Epithelial cell of prostate (primary cell): ENCODE results near the gene POU2AF2.
A peak's percentile ranks its signal among the peaks of the same experiment; 100 is the strongest.
"Not testable (repeated sequence)": the region's sequence is repeated elsewhere in the genome, so short reads cannot be mapped to it uniquely, and the experiment has no call there.

ENCODE experiments used
- DNase-seq: peaks from one replicate; pipeline ENCODE4 v3.0.0-alpha.2; 2011; ENCODE audit warnings: low read depth, low spot score
- H3K27ac ChIP-seq: fragments of 450-650 bp; 2 replicates; pipeline ENCODE4 v1.5.1; 2017; ENCODE audit warnings: mild to moderate bottlenecking

Gene POU2AF2

GRCh38 chr11:111301004-111301841, 55.7 kb downstream of the POU2AF2 start:
- DNase-seq: no peak
- H3K27ac ChIP-seq: no peak overlapping the region

- no peak for DNase-seq
- no peak overlapping the region for H3K27ac ChIP-seq
Observed at GRCh38 chr11:111301842-111302118, 56.3 kb downstream of the POU2AF2 start.

- no peak for DNase-seq
- H3K27ac ChIP-seq: no peak overlapping the region
Observed at GRCh38 chr11:111302298-111302697, 56.8 kb downstream of the POU2AF2 start.

GRCh38 chr11:111303461-111303860, 57.9 kb downstream of the POU2AF2 start:
- H3K27ac ChIP-seq: no peak overlapping the region
- DNase-seq: no peak

- no peak overlapping the region for H3K27ac ChIP-seq
- DNase-seq: no peak
Observed at GRCh38 chr11:111305162-111305802, 59.8 kb downstream of the POU2AF2 start.

GRCh38 chr11:111305876-111306275, 60.4 kb downstream of the POU2AF2 start:
- H3K27ac ChIP-seq: no peak overlapping the region
- no peak for DNase-seq

GRCh38 chr11:111306321-111306720, 60.8 kb downstream of the POU2AF2 start:
- no peak for DNase-seq
- H3K27ac ChIP-seq: no peak overlapping the region

- H3K27ac ChIP-seq: no peak overlapping the region
- DNase-seq: no peak
Observed at GRCh38 chr11:111307472-111308108, 62.1 kb downstream of the POU2AF2 start.

GRCh38 chr11:111308140-111308539, 62.6 kb downstream of the POU2AF2 start:
- no peak for DNase-seq
- no peak overlapping the region for H3K27ac ChIP-seq

- no peak for DNase-seq
- H3K27ac ChIP-seq: no peak overlapping the region
Observed at GRCh38 chr11:111309215-111309915, 63.8 kb downstream of the POU2AF2 start.

- no peak overlapping the region for H3K27ac ChIP-seq
- DNase-seq: peak; percentile 20
Observed at GRCh38 chr11:111310088-111310487, 64.6 kb downstream of the POU2AF2 start.

- DNase-seq: no peak
- H3K27ac ChIP-seq: no peak overlapping the region
Observed at GRCh38 chr11:111310723-111311122, 65.2 kb downstream of the POU2AF2 start.

- H3K27ac ChIP-seq: no peak overlapping the region
- no peak for DNase-seq
Observed at GRCh38 chr11:111312076-111312475, 66.6 kb downstream of the POU2AF2 start.

GRCh38 chr11:111319296-111319695, 73.8 kb downstream of the POU2AF2 start:
- H3K27ac ChIP-seq: no peak overlapping the region
- no peak for DNase-seq

GRCh38 chr11:111320199-111320598, 74.7 kb downstream of the POU2AF2 start:
- not testable (repeated sequence) for H3K27ac ChIP-seq, DNase-seq

- DNase-seq: no peak
Observed at GRCh38 chr11:111320728-111321568, 75.4 kb downstream of the POU2AF2 start.

GRCh38 chr11:111322534-111322933, 77.0 kb downstream of the POU2AF2 start:
- H3K27ac ChIP-seq: no peak overlapping the region
- DNase-seq: no peak

More at GRCh38 chr11:111320728-111321568, 75.4 kb downstream of the POU2AF2 start:
- H3K27ac ChIP-seq: no peak overlapping the region

- DNase-seq: no peak
- H3K27ac ChIP-seq: no peak overlapping the region
Observed at GRCh38 chr11:111324277-111324720, 78.8 kb downstream of the POU2AF2 start.

GRCh38 chr11:111325259-111325658, 79.7 kb downstream of the POU2AF2 start:
- DNase-seq: no peak
- H3K27ac ChIP-seq: no peak overlapping the region

GRCh38 chr11:111326824-111327223, 81.3 kb downstream of the POU2AF2 start:
- no peak for DNase-seq
- no peak overlapping the region for H3K27ac ChIP-seq
